GM12873 (cell line): ENCODE measurements around the gene RECQL5.
A peak's percentile ranks its signal among the peaks of the same experiment; 100 is the strongest.

Experiments used
- TF ChIP-seq, protein P1 (sequence below): IDR thresholded peaks from 2 replicates; pipeline ENCODE4 v1.5.1; 2012; ENCODE audit warnings: low read depth, mild to moderate bottlenecking, moderate library complexity, low read length, control low read depth; ENCODE audit not compliant: insufficient read depth; ENCODE audit errors: missing control alignments

RECQL5 gene

DNA sequence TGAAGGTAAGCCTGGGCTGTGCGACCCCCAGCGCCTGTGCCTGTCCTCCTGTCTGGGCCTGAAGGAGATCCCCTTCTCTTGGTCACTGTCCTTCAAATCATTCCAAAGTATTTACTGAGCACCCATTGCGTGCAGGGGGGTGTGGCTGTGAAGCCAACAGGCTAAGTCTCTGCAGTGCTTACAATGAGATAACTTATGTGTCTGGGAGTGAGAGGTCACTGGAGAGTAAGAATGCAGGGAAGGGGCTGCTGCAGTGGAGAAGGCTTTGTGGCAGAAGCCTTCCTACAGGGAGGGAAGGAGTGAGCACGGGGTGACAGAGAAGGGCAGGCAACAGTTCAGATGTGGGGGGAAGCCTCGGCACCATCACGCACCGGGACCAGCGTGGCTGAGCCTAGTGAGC is 44.9 kb downstream of the RECQL5 start:
- TF ChIP-seq, protein P1, sequence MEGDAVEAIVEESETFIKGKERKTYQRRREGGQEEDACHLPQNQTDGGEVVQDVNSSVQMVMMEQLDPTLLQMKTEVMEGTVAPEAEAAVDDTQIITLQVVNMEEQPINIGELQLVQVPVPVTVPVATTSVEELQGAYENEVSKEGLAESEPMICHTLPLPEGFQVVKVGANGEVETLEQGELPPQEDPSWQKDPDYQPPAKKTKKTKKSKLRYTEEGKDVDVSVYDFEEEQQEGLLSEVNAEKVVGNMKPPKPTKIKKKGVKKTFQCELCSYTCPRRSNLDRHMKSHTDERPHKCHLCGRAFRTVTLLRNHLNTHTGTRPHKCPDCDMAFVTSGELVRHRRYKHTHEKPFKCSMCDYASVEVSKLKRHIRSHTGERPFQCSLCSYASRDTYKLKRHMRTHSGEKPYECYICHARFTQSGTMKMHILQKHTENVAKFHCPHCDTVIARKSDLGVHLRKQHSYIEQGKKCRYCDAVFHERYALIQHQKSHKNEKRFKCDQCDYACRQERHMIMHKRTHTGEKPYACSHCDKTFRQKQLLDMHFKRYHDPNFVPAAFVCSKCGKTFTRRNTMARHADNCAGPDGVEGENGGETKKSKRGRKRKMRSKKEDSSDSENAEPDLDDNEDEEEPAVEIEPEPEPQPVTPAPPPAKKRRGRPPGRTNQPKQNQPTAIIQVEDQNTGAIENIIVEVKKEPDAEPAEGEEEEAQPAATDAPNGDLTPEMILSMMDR = no peak

DNA sequence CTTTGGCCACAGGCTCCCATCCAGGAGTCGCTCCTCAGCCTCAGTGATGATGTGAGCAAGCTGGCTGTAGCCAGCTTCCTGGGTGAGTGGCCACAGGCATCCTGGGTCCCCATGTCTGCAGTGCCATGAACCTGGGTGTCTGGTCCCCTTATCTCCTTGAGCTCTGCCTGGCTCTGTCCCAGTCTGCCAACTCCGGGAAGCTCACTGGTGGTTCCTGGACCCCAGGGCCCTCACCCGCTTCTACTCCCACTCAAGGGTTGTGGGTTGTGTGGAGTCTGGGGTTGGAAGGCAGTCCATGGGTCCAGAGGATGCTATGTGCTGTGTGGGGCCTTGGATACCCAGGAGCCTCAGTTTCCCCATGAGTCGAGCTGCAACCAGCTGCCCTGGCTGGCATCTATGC is 45.5 kb downstream of the RECQL5 start:
- TF ChIP-seq, protein P1 = no peak

DNA sequence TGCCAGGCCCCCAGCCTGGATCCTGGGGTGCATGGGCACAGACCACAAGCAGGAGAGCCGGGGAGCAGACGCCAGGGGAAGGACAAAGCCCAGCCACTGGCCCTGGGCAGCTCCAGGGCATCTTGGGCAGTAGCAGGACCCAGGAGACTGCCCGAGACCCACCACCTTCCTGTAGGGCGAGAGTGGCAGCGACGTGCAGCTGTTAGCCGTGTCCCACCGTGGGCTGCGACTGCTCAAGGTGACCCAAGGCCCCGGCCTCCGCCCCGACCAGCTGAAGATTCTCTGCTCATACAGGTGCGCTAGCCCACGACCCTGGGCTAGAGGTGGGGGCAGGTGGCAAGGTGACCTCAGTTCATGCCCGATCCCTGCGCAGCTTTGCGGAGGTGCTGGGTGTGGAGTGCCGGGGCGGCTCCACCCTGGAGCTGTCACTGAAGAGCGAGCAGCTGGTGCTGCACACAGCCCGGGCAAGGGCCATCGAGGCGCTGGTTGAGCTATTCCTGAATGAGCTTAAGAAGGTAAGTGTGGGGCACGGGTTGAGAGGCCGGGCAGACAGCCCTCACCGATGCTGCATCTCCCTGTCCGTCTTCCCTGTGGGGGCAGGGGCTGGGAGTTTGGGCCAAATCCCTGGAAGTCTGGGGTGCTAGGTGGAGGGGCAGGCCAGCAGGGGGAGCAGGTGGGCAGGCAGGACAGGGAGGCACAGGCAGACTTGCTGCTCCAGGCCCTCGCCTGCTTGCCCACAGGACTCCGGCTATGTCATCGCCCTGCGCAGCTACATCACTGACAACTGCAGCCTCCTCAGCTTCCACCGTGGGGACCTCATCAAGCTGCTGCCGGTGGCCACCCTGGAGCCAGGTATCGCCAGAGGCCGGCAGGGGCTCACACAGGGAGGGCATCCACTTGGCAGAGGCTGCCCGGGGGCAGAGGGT is 47.2 kb downstream of the RECQL5 start:
- TF ChIP-seq, protein P1 = peak; percentile 61

DNA sequence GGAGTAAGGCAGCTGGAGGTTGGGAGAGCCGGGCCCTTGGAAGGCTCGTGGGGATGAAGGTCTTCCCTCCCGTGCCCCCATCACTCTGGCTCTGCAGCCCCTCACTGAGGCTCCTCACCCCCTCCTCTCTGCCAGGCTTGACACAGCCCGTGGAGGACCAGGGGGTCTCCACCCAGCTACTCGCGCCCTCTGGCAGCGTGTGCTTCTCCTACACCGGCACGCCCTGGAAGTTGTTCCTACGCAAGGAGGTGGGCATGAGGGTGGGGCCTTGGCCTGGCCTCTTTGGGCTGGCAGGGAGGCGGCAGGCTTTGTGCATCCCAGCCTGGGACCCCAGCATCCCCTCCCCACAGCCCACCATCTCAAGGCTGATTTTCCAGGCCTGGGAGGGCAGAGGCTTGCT is 49.3 kb downstream of the RECQL5 start:
- TF ChIP-seq, protein P1 = no peak

DNA sequence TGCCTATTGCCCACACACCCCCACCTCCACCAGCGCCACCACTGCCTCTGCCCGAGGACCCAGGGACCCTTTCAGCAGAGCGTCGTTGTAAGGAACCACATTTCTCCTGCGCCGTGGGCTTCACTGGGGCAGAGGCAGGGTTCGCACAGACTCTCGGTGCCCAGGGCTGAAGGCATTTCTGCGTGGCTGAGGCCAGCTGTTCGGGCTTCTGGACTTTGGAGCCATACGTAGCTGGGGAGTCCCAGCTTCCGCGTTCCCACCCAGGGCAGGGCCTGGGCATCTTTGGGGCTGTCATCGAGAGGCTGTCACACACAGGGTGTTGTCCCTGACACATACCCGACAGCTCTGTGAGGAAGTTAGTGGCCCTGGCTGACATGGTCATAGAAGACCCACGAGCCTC is 49.7 kb downstream of the RECQL5 start:
- TF ChIP-seq, protein P1 = no peak

DNA sequence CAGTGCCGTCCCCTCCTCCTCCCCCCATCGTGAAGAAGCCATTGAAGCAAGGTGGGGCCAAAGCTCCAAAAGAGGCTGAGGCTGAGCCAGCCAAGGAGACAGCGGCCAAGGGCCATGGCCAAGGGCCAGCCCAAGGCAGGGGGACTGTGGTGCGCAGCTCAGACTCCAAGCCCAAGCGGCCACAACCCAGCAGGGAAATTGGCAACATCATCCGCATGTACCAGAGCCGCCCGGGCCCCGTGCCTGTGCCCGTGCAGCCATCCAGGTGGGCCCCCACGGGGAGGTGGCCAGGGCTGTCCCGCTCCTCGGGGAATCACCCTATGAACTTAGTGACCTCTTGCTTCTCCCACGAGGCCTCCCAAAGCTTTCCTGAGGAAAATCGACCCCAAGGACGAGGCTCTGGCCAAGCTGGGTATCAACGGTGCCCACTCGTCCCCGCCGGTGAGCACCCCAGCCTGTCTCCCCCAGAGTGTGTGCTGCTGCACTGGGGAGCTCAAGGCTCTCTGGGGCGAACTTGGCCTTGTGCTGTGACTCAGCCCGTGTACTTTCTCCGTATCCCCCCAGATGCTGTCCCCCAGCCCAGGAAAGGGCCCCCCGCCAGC is 50.3 kb downstream of the RECQL5 start:
- TF ChIP-seq, protein P1 = no peak

DNA sequence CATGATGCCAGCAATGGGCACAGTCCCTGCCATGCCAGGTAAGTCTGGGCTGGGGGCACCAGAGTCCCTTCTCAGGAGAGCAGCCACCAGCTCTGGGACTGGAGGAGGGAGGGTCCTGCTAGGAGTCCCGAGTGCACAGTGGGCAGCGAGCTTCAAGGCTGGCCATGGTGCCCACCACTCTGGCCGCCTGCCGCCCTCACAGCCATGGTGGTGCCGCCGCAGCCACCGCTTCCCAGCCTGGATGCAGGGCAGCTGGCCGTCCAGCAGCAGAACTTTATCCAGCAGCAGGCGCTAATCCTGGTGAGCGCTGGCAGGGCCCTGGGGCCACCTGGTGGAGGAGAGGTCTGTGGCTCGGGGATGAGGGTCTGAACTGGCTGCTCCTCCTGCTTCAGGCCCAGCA is 51.7 kb downstream of the RECQL5 start:
- TF ChIP-seq, protein P1 = no peak
